ENCODE measurements around the gene MMP14.

- no peak for TF ChIP-seq CTCF (IDR thresholded peaks at IDR 0.05)
- TF ChIP-seq JUN (CRISPR knock-in tag; IDR thresholded peaks at IDR 0.05) = no peak
- no peak for TF ChIP-seq ZNF138 (CRISPR knock-in tag; conservative IDR thresholded peaks at IDR 0.05)
- no peak for TF ChIP-seq SMAD3 (CRISPR knock-in tag; IDR thresholded peaks at IDR 0.05; ENCODE audit: borderline replicate concordance)
- no peak for TF ChIP-seq FOXK1 (CRISPR knock-in tag; IDR thresholded peaks at IDR 0.05)
- no peak for TF ChIP-seq CREM (CRISPR knock-in tag; IDR thresholded peaks at IDR 0.05)
Measured at GRCh38 chr14:22846811-22847307, 10.5 kb downstream of the MMP14 start.

Measured in WTC11 (cell line).